HG03175 (cell line): ENCODE results near the gene ZNF740.
"Not testable (repeated sequence)": the region's sequence is repeated elsewhere in the genome, so short reads cannot be mapped to it uniquely, and the experiment has no call there.

Source experiments
- ATAC-seq: cut with Tn5 transposase; IDR thresholded peaks from one replicate; pipeline ENCODE4 v1.9.1; 2021; ENCODE audit warnings: mild to moderate bottlenecking, moderate library complexity; ENCODE audit not compliant: unreplicated experiment

Gene ZNF740, protein sequence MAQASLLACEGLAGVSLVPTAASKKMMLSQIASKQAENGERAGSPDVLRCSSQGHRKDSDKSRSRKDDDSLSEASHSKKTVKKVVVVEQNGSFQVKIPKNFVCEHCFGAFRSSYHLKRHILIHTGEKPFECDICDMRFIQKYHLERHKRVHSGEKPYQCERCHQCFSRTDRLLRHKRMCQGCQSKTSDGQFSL

DNA sequence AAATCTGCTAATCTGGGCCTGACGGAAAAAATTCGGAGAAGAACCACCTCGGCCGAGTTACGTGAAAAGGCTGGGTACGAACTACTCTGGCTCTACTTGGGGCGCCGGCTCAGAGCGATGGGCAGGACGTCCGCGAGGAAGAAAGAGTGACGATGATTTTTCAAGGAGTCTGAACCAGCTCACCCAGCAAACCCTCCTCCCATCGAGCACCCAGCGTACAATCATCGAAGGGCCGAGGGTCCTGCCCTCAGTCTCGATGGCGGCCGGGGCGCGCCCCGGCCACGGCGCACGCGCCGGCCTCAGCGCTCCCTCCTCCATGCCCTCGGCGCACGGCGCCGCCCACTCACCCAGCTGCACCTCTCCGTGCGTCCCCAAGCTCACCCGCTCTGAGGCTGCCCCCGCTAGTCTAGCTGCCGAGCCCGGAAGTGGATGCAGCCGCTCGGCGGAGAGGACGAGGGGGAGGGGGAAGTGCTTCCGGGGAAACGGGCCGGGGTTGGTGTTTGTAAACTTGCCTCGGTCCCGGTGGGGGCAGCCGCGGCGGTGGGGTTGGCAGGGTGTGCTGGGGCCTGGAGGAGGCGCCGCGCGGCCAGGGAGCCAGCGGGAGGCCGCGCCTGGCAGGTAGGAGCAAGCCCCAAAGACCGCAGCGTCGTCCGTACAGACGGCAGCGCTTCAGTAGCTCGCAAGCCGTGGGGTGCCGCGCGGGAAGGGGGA lies at the start of gene ZNF740, which contains the start of gene CSAD:
Gene ZNF740, plus strand, starts transcription at position 503 of the 711 bp plus-strand sequence. CDS start 1,262 bp downstream, outside the sequence.
Gene CSAD, minus strand, starts transcription at position 706 of the 711 bp plus-strand sequence. CDS start 7,455 bp downstream, outside the sequence.
- ATAC-seq: peak; percentile 95

DNA sequence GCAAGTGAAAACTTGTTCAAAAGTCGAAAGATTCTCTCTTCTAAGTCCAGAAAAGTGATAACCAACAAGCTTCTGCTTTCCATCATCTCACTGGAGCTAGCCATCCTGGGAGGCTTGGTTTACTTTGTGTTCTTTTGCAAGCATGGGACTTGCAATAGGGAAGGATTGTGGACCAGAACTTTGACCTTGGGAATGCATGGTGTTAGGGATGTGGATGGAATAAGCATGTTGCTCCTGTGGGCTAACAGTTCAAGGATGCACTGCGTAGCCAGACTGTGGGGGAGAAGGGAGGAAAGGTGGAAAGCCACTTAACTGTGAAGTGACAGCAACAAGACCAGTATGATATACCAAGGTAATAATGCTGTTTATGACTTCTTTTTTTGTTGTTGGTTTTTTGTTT lies 48.7 kb upstream of the ZNF740 start:
- ATAC-seq: no peak

GRCh38 chr12:53133722-53134121 lies 46.8 kb upstream of the ZNF740 start:
- no peak for ATAC-seq

DNA sequence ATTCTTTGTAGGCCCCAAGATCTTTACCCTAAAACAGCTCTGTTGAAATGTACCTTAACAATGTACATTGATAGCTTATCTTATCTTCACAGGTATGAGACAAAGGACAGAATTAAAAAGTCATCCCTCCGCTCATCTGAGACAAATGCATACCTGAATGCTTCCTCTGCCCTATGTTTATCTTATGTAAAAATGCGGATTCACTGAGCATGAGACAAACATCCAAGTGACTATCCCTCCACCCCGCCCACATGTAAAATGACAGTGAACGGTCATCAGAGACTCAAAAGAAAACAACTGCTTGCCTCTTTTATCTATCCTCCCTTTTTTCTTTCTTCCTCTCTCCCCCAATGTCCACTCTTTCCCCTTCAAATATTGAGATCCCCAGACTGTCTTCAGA lies 37.2 kb upstream of the ZNF740 start:
- ATAC-seq: no peak

GRCh38 chr12:53145383-53146260 lies 34.9 kb upstream of the ZNF740 start:
- no peak for ATAC-seq

- no peak for ATAC-seq
These were observed 33.3 kb upstream of the ZNF740 start for GRCh38 chr12:53147181-53147580.

DNA sequence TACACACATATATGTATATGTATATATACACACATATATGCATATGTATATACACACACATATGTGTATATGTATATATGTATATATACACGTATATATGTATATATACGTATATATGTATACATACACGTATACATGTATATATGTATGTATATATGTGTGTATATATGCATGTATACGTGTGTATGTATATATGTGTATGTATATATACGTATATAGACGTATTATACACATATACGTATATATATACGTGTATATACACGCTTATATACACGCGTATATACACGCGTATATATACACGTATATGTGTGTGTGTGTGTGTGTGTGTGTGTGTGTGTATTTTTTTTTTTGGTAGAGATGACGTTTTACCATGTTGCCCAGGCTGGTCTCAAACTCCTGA lies 32.9 kb upstream of the ZNF740 start:
- no peak for ATAC-seq

DNA sequence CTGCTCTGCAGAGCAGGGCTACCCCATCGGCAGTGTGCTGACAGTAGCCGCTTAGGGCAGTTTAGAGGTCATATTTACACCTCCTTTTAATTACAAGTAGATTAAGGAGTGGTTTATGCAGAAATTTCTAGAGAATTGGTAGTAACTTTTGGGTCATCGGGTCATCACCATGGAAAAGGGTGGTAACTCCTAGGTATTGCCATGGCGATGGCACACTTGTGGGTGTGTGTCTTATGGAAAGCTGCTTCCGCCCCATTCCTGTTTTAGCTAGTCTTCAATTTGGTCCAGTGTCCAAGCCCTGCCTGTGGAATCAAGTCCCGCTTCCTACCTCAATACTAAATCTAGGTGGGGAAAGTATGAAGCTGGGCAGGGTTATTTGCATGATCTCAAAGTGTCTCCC lies 29.5 kb upstream of the ZNF740 start:
- ATAC-seq: no peak

- no peak for ATAC-seq
These were observed 28.1 kb upstream of the ZNF740 start for GRCh38 chr12:53152390-53152789.

DNA sequence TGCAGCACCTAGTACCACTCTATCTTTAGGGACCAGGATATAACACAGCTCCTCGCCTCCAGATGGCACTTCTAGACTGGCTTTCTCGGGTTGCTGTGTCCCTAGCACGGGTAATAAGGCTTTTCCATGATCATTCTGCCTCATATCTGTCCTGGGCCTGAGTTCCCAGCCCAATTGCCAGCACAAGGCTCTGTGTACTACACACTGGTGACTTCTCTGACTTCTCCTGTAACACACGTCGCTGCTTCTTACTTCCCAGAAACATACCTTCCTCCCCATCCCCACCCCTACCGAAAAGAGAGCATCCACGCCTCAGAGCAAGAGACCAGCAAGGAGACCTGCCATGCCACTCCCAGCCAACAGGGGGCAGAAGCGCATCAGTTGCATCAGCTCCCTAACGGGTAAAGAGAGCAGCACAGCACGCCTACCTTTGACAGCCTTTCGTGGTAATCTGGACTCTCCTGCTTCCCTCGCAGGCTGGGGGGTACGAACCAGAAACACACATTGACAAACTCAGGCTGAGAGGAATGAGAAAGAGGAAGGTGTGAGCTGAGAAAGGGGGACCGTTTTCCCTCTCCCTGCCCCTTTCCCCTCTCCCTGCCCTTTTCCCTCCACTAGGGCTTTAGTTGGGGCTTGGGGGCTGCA lies 21.2 kb upstream of the ZNF740 start:
- ATAC-seq: peak; percentile 86

GRCh38 chr12:53160000-53160399 lies 20.5 kb upstream of the ZNF740 start:
- ATAC-seq: no peak

DNA sequence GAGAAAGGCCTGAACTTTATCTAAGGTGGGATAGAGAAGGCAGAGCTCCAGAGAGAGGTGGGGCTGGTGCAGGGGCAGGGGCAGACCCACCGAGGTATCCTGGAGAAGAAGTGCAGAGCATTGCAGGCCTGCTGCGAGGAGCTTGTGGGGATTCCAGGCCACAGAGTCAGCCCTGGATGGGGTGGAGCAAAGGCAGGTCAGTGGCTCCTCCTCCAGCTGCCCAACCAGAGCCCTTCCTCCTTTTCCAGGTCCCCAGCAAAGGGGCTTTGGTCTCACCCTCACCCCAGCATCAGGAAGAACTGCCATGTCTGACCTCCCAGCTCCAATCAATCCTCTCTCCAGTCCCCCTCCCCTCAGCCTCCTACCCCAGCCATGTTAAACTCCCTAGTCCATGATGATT lies 19.8 kb upstream of the ZNF740 start:
- no peak for ATAC-seq

DNA sequence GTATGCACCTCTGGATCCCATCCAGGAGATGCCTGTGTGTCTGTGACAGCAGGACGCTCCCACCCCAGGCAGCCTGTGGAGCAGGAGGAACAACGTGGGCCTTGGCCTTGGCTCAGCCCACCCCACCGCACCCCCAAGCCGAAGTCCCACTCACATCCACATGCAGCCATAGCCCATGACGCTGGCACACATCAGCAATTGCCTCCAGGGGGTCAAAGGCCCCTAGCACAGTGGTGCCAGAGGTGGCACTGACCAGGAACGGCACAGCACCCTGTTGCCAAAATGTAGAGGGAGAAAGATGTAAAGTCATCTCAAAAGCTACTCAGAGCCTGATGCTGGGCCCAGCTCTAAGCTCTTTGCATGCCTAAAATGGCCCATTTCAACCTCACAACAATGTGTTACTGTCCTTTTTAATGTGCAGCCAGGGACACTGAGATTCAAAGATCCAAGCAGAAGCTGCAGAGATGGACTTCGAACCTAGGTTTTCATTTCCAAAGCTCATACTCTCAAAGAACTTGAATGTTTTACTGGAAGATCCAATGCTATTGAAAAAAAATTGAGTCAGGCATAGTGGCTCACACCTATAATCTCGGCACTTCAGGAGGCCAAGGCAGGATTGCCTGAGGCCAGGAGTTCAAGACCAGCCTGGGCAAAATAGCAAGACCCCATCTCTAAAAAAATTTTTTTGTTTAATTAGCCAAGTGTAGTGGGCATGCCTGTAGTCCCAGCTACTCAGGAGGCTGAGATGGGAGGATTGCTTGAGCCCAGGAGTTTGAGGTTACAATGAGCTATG lies 19.2 kb upstream of the ZNF740 start:
- no peak for ATAC-seq

DNA sequence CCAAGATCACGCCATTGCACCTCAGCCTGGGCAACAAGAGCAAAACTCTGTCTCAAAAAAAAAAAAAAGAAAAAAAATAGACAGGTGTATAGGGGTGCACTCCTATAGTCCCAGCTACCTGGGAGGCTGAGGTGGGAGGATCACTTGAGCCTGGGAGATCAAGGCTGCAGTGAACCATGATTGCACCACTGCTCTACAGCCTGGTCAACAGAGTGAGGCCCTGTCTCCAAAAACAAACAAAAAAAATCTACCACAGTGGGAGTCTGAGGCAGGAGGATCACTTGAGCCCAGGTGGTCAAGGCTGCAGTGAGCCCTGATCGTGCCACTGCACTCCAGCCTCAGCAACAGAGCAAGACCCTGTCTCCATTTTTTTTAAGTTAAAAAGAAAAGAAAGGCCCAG lies 17.5 kb upstream of the ZNF740 start:
- ATAC-seq: not testable (repeated sequence)

- no peak for ATAC-seq
These were observed 13.7 kb upstream of the ZNF740 start for GRCh38 chr12:53166837-53167236.

DNA sequence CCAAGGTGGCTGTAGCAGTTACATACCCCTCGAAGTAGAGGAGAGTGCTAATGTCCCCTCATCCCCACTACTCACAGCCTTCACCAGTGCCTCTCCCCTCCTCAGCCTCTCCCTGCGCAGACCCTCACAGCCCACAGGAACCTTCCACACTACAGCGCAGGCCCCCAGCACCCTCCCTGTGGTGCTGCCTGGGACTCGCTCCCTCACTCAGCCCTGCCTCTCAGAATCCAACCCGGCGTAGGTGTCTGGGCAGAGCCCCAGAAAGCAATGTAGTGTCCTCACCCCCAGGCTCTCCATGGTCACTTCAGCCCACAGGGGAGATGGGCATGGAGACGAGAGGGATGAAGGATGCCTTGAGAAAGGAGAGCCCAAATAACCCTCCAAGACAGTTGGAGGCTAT lies 10.9 kb upstream of the ZNF740 start:
- no peak for ATAC-seq

DNA sequence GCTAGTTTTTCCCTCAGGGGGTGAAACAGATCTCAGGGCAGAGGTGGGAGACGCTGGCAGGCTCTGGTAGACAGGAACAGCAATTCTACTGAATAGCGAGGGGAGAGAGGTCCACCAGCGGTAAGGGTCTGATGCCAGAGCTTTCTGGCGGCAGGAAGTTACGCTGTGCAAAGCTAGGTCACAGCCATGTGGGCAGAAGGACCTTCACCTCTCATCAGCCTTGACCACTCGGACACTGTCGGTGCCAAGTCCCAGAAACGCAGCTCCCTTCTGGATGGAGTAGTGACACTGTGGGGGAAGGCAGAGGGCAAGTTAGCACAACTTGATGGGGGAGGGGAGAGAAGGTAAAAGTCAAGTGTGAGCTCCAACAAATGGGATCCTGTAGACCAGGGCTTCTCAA lies 10.3 kb upstream of the ZNF740 start:
- ATAC-seq: no peak

DNA sequence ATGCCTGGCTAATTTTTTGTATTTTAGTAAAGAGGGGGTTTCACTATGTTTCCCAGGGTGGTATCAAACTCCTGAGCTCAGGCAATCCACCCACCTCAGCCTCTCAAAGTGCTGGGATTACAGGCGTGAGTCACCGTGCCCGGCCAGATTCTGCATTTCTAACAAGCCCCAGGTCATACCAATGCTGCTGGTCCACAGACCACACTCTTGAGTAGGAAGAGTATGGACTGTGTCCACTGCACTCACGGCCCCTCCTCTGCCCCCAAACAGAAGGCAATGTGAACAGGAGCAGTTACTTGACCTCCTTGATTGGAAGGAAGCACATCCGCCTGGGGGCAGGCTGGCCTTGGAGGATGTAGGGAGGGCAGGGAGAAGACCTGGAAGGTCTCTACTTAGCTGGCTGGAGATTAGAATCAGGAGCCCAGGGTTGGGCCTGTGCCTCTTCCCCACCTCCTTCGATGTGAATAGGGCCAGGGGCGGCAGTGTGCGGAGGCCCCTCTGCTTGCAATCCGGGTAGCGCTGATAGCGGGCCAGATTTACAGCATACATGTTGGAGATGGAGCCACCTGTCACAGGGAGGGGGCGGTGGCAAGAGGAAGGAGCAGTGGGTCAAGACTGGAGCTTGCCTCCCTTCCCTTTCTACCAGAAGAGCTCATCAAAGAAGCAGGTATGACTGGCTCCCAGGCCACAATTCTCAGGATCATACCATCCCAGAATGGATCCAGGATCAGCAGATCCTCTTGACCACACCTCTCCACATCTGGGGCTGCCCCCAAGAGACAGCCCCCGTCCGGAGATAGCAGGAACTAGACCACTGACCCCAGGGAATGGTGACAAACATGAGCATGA lies 9.4 kb upstream of the ZNF740 start:
- no peak for ATAC-seq

- no peak for ATAC-seq
These were observed 8.7 kb upstream of the ZNF740 start for GRCh38 chr12:53171725-53172329.
